Measurements from ENCODE around the gene P2RX6. TPM values are rescaled to one million over a fixed set of nuclear protein-coding genes. Genes with fewer than 3 reads are reported as not detected.
"Not testable (repeated sequence)": the region's sequence is repeated elsewhere in the genome, so short reads cannot be mapped to it uniquely, and the experiment has no call there.

P2RX6 gene
- total RNA-seq, result 1 to 10 TPM in 5 of 8 experiments, under 1 TPM in 3; 0.54 to 7.7 (median 1.1) TPM

DNA sequence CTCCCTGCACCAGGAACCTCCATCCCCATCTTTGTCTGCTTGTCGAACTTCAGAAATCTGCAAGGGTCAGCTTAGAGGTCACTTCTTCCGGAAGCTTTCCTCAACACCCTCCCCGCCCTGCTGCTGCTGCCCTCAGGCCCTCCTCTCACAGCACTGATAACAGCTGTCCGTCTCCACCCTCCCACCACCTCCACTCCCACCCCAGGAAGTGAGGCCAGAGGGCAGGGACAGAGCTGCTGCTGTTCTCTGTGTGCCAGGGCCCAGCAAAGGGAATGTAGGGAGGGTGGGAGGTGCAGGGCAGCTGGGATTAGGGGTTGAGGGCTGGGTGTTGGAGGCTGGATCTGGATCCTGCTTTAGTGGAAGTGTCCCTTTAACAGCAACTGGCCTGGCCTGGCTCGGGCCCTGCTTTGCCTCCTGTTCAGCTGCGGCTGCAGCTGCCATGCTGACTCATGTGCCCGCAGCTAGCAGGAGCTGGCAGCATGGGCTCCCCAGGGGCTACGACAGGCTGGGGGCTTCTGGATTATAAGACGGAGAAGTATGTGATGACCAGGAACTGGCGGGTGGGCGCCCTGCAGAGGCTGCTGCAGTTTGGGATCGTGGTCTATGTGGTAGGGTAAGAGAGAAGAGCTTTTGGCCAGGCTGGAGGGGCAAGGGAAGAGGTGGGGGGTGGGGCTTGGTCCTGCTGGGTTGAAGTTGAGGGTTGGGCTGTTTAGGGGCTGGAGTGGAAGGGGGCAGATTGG, at the start of gene P2RX6:
P2RX6 (plus strand) TSS at position 440 of the 740 bp plus-strand sequence; CDS start at position 450, 10 bp downstream.
- ATAC-seq (replicated peaks in 6 of 8), result peak; percentile 47 to 78 (median 68)
- Histone ChIP-seq H3K4me1 (replicated peaks in 1 of 2) (peaks cover 33 to 48% of the 10 kb centered on the region in 2 donors), H3K27ac (peak within 1 kb of the TSS; percentile 81 to 91), H3K4me3 (peak within 1 kb of the TSS; percentile 42 to 51 (median 46))
- in situ Hi-C loops (cut with MboI; ENCODE audit: low pct_unique_long_range_greater_than_20kb in 2 of 9, low sequenced_read_pairs in 9 of 9, unreplicated experiment in 9 of 9), result loop anchor here in 2 of 9 experiments (25.0 kb wide), 2 partner anchors 97 to 103 kb away; partner anchors contain the start of gene CRKL (in 1 of the 2)
- WGBS, 10 experiments, result no CpG with 5 or more reads among the region's 12 CpGs

DNA sequence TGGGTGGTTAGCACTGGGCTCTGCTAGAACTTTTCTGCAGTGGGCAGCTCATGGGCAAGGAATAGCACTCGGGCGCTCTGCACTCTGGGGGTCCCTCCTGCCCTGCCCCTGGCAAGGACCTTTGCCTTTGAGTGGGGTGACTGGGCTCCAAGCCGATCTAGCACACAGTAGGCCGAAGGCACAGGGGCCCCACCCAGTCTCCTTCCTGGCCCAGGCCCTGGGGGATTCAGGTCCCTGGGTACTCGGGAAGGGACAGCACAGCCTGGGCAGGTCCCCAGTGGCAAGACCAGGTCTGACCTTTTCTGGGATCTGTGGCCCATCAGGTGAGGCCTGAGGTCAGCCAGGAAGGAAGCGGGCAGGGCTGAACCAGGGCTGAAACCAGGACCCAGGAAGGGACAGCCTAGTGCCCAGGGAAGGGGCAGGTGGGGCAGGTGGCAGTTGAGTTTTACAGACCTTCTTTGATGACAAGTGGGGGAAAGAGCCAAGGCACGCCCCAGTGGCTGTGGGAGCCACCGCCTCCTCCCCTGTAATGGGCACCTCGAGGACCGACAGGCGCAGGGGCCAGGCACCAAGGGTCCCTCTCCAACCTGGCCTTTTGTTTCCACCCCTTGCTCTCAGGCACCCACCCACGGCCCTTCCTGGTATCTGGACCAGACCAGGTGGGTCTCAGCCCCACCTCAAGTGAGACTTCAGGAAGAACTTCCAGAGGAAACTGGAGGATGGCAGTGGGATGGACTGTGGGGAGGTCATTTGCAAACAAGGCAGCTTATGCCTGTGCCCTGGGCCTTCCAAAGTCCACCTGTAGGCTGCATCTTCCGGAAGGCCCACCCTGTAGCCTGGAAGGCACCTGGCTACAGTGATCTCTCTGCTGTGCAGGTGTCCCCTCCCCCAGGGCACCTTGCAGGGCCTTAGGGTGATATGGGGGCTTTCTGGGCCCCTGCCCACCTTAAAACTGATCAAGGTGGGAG, 48.8 kb upstream of the P2RX6 start:
- in situ Hi-C loops (cut with MboI; ENCODE audit: low pct_unique_long_range_greater_than_20kb in 2 of 9, low sequenced_read_pairs in 9 of 9, unreplicated experiment in 9 of 9), result no loop called here
- Histone ChIP-seq H3K27ac (no peak overlapping the region), H3K4me1 (replicated peaks in 1 of 2) (peaks cover 0 to 13% of the 10 kb centered on the region in 2 donors), H3K4me3 (no peak overlapping the region)
- 40 to 94% (median 68%) methylated on average over 1 to 4 of the region's 13 CpGs; no CpG with 5 or more reads in 5 of the 10 experiments for WGBS, 10 experiments
- ATAC-seq (replicated peaks in 6 of 8), result peak in 4 of 8 experiments; percentile 1 to 26 (median 8)

DNA sequence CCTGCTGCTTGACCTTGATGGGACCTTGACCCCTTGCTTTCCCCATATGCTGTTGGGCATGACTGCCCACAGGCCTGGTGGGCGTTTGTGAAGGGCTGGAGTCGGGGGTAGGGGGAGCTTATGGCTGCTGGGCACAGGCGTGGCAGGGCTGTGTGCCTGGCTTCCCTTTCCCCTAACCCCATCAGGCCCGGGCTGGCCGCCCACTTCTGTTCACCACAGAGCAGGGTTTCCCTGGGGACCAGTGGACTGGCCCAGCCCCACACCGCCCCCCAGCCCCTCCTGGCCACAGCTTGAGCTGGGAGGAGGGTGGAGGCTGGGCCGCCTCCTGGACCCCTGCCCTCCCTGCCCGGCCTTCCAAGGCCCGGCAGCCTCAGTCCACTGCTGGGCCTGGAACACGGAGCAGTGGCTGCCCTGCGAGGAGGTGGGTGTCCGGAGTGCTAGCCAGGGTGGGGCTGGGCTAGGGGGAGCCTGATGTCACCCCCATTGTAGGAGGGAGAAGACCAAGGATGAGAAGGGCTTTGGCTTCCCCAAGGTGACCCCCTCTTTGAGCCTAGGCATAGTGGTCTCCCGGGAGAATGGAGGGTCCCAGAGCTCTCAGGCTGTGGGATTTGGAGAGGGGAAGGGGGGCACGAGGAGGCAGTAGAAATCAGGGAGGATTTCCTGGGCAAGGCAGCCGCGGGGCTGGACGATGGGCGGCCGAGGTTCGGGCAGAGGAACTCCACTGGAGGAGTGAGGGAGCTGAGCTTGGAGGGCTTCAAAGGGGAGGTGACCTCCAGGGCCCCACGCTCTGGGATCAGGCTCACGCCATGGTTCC, 47.9 kb upstream of the P2RX6 start, which contains the start of gene AIFM3:
AIFM3 (plus strand) TSS at position 373 of the 814 bp plus-strand sequence. CDS start 690 bp downstream, outside the sequence.
- WGBS, 10 experiments, result 30 to 67% methylated on average over 2 to 3 of the region's 22 CpGs; no CpG with 5 or more reads in 8 of the 10 experiments
- in situ Hi-C loops (cut with MboI; ENCODE audit: low pct_unique_long_range_greater_than_20kb in 2 of 9, low sequenced_read_pairs in 9 of 9, unreplicated experiment in 9 of 9), result no loop called here
- Histone ChIP-seq H3K4me3 (no peak within 1 kb of the TSS), H3K4me1 (replicated peaks in 1 of 2) (peaks cover 0 to 13% of the 10 kb centered on the region in 2 donors), H3K27ac (no peak within 1 kb of the TSS)
- peak in 3 of 8 experiments; percentile 5 to 17 (median 6) for ATAC-seq (replicated peaks in 6 of 8)

DNA sequence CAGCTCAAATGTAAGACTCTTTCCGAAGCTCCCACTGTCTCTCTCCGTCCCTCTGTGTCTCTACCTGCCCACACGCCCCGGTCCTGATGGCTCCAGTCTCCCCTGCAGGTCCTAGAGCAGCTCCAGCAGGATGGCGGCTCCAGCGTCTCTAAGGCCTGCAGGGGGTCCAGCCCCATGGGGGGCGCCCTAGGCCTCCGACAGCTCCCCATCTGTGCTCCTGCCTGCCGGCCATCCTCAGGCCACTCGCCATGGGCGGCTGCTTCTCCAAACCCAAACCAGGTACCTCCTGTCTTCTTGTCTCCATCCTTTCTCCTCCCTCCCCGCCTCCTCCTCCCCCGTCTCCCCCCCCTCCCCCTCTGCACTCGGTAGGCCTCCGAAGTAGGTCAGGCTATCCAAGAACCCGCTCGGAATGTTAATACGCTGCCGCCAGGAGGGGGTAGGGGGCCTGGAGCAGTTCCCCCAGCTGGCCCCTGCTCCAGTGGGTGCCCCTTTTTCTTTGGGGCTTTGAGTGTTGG, 47.2 kb upstream of the P2RX6 start:
- H3K27ac ChIP-seq, result no peak overlapping the region
- in situ Hi-C loops (cut with MboI; ENCODE audit: low pct_unique_long_range_greater_than_20kb in 2 of 9, low sequenced_read_pairs in 9 of 9, unreplicated experiment in 9 of 9), result no loop called here
- peak in 1 of 8 experiments; percentile 22 for ATAC-seq (replicated peaks in 6 of 8)
- WGBS, 10 experiments, result 61% methylated on average over 5 of the region's 19 CpGs; no CpG with 5 or more reads in 9 of the 10 experiments
- peaks cover 0 to 13% of the 10 kb centered on the region in 2 donors for H3K4me1 ChIP-seq (replicated peaks in 1 of 2)
- no peak overlapping the region for H3K4me3 ChIP-seq

DNA sequence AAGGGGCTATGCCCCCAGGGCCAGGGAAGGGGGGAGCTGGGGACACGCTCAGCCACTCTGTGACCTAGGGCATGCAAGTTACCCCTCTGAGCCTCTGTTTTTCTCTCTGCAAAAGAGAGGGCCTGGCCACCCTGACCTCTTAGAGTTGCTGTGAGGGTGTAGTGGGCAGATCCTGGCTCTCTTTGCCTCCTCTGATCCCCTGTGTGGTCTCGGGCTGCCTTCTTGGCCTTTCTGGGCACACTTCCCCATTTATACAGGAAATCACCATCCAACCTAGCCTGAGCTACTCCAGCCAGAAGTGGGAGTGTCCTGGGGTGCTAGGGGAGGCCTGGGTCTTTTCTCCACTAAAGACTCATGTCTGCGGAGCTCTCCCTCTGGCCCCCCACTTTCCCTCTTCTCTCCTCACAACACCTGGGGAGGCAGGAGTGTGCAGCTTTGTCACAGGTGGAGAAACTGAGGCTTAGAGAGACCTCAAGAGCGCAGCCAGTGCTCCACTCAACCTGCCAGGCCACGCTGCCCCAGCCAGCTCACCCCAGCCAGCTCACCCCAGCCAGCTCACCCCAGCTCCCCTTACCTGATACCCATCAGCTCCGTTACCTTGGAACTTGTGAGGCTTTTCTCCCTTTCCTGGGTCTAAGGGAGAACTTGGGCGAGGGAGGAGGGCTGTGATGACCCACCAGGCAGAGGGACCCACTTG, 46.5 kb upstream of the P2RX6 start:
- in situ Hi-C loops (cut with MboI; ENCODE audit: low pct_unique_long_range_greater_than_20kb in 2 of 9, low sequenced_read_pairs in 9 of 9, unreplicated experiment in 9 of 9), result no loop called here
- no peak for ATAC-seq (replicated peaks in 6 of 8)
- no peak overlapping the region for H3K4me3 ChIP-seq
- H3K4me1 ChIP-seq (replicated peaks in 1 of 2), result peaks cover 0 to 13% of the 10 kb centered on the region in 2 donors
- no peak overlapping the region for H3K27ac ChIP-seq
- 40 to 100% (median 100%) methylated on average over 1 of the region's 7 CpGs; no CpG with 5 or more reads in 7 of the 10 experiments for WGBS, 10 experiments

DNA sequence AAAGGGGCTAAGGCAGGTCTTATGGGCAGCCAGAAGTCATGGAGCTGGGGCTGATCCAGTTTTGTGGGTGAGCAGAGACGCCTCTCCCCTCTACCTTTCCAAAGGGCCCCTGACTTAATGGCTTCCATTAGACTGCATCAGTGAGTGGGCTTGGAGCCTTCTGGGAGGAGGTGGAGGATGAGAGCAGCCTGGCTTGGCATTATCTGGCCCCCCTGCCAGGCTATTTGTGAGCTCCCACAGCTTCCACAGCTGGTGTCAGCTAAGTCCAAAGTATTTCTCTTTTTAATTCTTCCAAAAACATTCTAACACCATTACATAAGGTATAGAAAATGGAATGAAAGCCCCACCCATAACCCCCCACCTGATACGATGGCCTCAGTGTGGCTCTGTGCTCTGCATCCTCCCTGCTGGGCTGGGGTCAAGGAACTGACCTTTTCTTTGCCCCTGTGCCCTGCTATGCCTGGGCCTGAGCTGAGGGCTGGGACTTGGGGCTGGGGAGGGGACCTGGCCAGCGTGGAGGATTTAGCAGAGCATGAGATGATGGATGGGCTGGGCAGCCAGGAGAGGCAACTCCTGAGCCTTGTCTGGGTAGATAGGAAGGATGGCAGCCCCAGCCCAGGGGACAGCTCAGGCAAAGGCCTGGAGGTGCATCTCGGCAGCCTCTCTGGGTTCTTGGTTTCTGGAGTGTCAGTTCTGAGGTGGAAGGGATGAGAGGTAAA, 43.9 kb upstream of the P2RX6 start:
- Histone ChIP-seq H3K4me1 (replicated peaks in 1 of 2) (peaks cover 0 to 11% of the 10 kb centered on the region in 2 donors), H3K27ac (peak overlapping the region in 1 of 2 donors; percentile 24), H3K4me3 (no peak overlapping the region)
- no peak for ATAC-seq (replicated peaks in 6 of 8)
- WGBS, 10 experiments, result 20 to 100% (median 67%) methylated on average over 1 to 2 of the region's 4 CpGs; no CpG with 5 or more reads in 1 of the 10 experiments
- in situ Hi-C loops (cut with MboI; ENCODE audit: low pct_unique_long_range_greater_than_20kb in 2 of 9, low sequenced_read_pairs in 9 of 9, unreplicated experiment in 9 of 9), result no loop called here

DNA sequence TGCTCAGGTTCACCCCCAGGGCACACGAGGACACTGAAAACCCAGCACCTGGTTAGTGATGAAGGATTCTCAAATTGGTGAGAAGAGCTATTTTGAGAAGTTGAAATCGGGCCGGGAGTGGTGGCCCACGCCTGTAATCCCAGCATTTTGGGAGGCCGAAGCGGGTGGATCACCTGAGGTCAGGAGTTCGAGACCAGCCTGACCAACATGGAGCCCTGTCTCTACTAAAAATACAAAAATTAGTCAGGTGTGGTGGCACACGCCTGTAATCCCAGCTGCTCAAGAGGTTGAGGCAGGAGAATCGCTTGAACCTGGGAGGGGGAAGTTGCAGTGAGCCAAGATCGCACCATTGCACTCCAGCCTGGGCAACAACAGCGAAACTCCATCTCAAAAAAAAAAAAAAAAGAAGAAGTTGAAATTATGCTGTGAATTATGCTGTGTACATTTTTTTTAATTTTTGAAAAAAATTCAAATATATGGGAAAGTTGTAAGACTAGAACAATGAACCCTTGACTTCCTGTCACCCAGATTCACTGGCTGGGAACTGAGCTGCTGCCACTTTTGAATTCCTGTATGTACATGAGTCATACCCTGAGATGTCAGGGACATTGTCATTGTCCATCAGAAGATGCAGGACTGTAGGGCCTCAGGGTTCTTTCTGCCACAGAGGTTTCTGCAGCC, 42.8 kb upstream of the P2RX6 start:
- 45 to 100% (median 85%) methylated on average over 1 to 5 of the region's 11 CpGs; no CpG with 5 or more reads in 3 of the 10 experiments for WGBS, 10 experiments
- H3K4me3 ChIP-seq; H3K27ac ChIP-seq; in situ Hi-C loops (cut with MboI; ENCODE audit: low pct_unique_long_range_greater_than_20kb in 2 of 9, low sequenced_read_pairs in 9 of 9, unreplicated experiment in 9 of 9); H3K4me1 ChIP-seq (replicated peaks in 1 of 2): not testable (repeated sequence)
- ATAC-seq (replicated peaks in 6 of 8), result peak; percentile 23 to 97 (median 38)

DNA sequence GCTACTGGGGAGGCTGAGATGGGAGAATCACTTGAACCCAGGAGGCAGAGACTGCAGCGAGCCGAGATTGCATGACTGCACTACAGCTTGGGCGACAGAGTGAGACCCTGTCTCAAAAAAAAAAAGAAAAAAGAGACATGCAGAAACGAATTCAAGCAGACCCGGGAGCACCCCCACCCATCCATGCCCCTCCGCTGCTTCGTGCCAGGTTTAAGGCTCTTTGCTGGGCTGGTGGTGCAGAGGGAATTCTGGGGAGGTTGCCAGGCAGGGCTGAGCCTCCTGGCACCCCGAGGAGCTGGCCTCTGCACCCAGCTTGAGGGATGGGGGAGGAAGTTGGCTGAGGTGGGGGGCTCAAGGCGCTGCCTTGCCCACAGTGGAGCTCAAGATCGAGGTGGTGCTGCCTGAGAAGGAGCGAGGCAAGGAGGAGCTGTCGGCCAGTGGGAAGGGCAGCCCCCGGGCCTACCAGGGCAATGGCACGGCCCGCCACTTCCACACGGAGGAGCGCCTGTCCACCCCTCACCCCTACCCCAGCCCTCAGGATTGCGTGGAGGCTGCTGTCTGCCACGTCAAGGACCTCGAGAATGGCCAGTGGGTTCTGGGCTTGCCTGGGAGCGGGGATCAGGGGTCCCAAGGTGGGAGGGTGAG, 41.9 kb upstream of the P2RX6 start:
- no peak overlapping the region for H3K4me3 ChIP-seq
- ATAC-seq (replicated peaks in 6 of 8), result peak in 3 of 8 experiments; percentile 3 to 9 (median 6)
- no peak overlapping the region for H3K27ac ChIP-seq
- in situ Hi-C loops (cut with MboI; ENCODE audit: low pct_unique_long_range_greater_than_20kb in 2 of 9, low sequenced_read_pairs in 9 of 9, unreplicated experiment in 9 of 9), result no loop called here
- WGBS, 10 experiments, result 50 to 80% (median 70%) methylated on average over 1 to 4 of the region's 21 CpGs; no CpG with 5 or more reads in 5 of the 10 experiments
- peaks cover 0 to 2% of the 10 kb centered on the region in 2 donors for H3K4me1 ChIP-seq (replicated peaks in 1 of 2)

DNA sequence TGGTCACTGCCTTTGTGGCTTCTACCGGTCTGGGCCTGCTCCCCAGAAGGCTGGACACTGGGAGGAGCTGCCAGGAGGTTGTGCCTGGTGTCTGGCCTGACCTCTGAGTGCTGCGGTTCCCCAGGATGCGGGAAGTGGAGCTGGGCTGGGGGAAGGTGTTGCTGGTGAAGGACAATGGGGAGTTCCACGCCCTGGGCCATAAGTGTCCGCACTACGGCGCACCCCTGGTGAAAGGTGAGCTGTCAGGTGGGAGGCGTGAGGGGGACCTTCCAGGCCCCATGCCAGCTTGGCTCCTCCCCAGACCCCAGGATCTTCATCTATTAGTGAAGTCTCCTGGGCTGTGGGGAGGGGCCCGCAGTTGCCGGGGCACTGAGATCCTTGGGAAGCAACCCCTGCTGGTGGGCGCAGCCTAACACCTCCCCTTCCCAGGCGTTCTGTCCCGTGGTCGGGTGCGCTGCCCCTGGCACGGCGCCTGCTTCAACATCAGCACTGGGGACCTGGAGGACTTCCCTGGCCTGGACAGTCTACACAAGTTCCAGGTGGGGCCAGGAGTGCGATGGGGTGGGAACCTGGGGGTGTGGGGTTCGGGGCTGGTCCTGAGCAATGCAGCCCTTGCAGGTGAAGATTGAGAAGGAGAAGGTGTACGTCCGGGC, 41.2 kb upstream of the P2RX6 start:
- ATAC-seq (replicated peaks in 6 of 8), result peak in 3 of 8 experiments; percentile 10 to 17 (median 11)
- Histone ChIP-seq H3K27ac (peak overlapping the region in 1 of 2 donors; percentile 44), H3K4me1 (replicated peaks in 1 of 2) (no peaks in the 10 kb centered on the region), H3K4me3 (no peak overlapping the region)
- in situ Hi-C loops (cut with MboI; ENCODE audit: low pct_unique_long_range_greater_than_20kb in 2 of 9, low sequenced_read_pairs in 9 of 9, unreplicated experiment in 9 of 9), result no loop called here
- WGBS, 10 experiments, result 80 to 100% methylated on average over 1 to 12 of the region's 21 CpGs; no CpG with 5 or more reads in 8 of the 10 experiments

Data from motor neuron (in vitro differentiated cells).